ENCODE measurements around the gene PPP6C. TPM values are rescaled to one million over a fixed set of nuclear protein-coding genes. Genes with fewer than 3 reads are reported as not detected.

Gene PPP6C
- total RNA-seq, 1 experiment from 2014 or later, result 41.2 TPM

GRCh38 chr9:125141251-125141650, 48.4 kb downstream of the PPP6C start:
- DNase-seq, result no peak
- Mint-ChIP-seq H3K4me1 (ENCODE audit: low read depth, unreplicated experiment) (no peaks in the 10 kb centered on the region), H3K27ac (ENCODE audit: unreplicated experiment) (no peak overlapping the region), H3K9me3 (ENCODE audit: unreplicated experiment) (no peaks in the 10 kb centered on the region), H3K27me3 (ENCODE audit: insufficient read depth, unreplicated experiment) (no peaks in the 10 kb centered on the region), H3K4me3 (ENCODE audit: unreplicated experiment) (no peak overlapping the region), H3K36me3 (ENCODE audit: insufficient read depth, unreplicated experiment) (peaks cover 25% of the 10 kb centered on the region)
- ChIA-PET POLR2A (no interaction called here), CTCF (no interaction called here)
- H3K9me3 ChIP-seq, result no peaks in the 10 kb centered on the region
- no peaks in the 10 kb centered on the region for H3K27me3 ChIP-seq (replicated peaks; ENCODE audit: control insufficient read depth, insufficient read depth, low read length)
- intact Hi-C loops (cut with micrococcal nuclease; ENCODE audit: unreplicated experiment), result loop anchor here (5.0 kb wide), 1 partner anchor 279 kb away; the partner anchor contains the start of genes ARPC5L and RPL35
- H3K4me3 ChIP-seq (ENCODE audit: low read depth, low read length), result no peak overlapping the region
- H3K36me3 ChIP-seq (ENCODE audit: control insufficient read depth, insufficient read depth, low read length), result no peaks in the 10 kb centered on the region
- BruUV-seq (replicated peaks), result no TSS peak
- no peak for TF ChIP-seq CTCF (IDR thresholded peaks at IDR 0.05; ENCODE audit: insufficient read depth in 1 of 2, low read depth in 1 of 2, low read length in 1 of 2, severe bottlenecking in 1 of 2, unreplicated experiment in 1 of 2)
- no peaks in the 10 kb centered on the region for H3K4me1 ChIP-seq

- Mint-ChIP-seq H3K9me3 (ENCODE audit: unreplicated experiment) (no peaks in the 10 kb centered on the region), H3K4me1 (ENCODE audit: low read depth, unreplicated experiment) (no peaks in the 10 kb centered on the region), H3K27ac (ENCODE audit: unreplicated experiment) (no peak overlapping the region), H3K27me3 (ENCODE audit: insufficient read depth, unreplicated experiment) (no peaks in the 10 kb centered on the region), H3K36me3 (ENCODE audit: insufficient read depth, unreplicated experiment) (peaks cover 25% of the 10 kb centered on the region), H3K4me3 (ENCODE audit: unreplicated experiment) (no peak overlapping the region)
- no TSS peak for BruUV-seq (replicated peaks)
- no peak for DNase-seq
- no peaks in the 10 kb centered on the region for H3K4me1 ChIP-seq
- ChIA-PET POLR2A (no interaction called here), CTCF (no interaction called here)
- intact Hi-C loops (cut with micrococcal nuclease; ENCODE audit: unreplicated experiment), result loop anchor here (5.0 kb wide), 1 partner anchor 278 kb away; the partner anchor contains the start of genes ARPC5L and RPL35
- no peaks in the 10 kb centered on the region for H3K27me3 ChIP-seq (replicated peaks; ENCODE audit: control insufficient read depth, insufficient read depth, low read length)
- no peaks in the 10 kb centered on the region for H3K9me3 ChIP-seq
- TF ChIP-seq CTCF (IDR thresholded peaks at IDR 0.05; ENCODE audit: insufficient read depth in 1 of 2, low read depth in 1 of 2, low read length in 1 of 2, severe bottlenecking in 1 of 2, unreplicated experiment in 1 of 2), result no peak
- H3K4me3 ChIP-seq (ENCODE audit: low read depth, low read length), result no peak overlapping the region
- no peaks in the 10 kb centered on the region for H3K36me3 ChIP-seq (ENCODE audit: control insufficient read depth, insufficient read depth, low read length)
These were observed 49.0 kb downstream of the PPP6C start for GRCh38 chr9:125140576-125140975.

GRCh38 chr9:125137200-125137599, 52.4 kb downstream of the PPP6C start:
- H3K4me1 ChIP-seq, result no peaks in the 10 kb centered on the region
- H3K4me1 Mint-ChIP-seq (ENCODE audit: low read depth, unreplicated experiment), result no peaks in the 10 kb centered on the region
- no peaks in the 10 kb centered on the region for H3K9me3 Mint-ChIP-seq (ENCODE audit: unreplicated experiment)
- H3K36me3 Mint-ChIP-seq (ENCODE audit: insufficient read depth, unreplicated experiment), result peaks cover 7% of the 10 kb centered on the region
- no peak overlapping the region for H3K4me3 ChIP-seq (ENCODE audit: low read depth, low read length)
- no peak for TF ChIP-seq CTCF (IDR thresholded peaks at IDR 0.05; ENCODE audit: insufficient read depth in 1 of 2, low read depth in 1 of 2, low read length in 1 of 2, severe bottlenecking in 1 of 2, unreplicated experiment in 1 of 2)
- no peaks in the 10 kb centered on the region for H3K27me3 ChIP-seq (replicated peaks; ENCODE audit: control insufficient read depth, insufficient read depth, low read length)
- ChIA-PET POLR2A (no interaction called here), CTCF (no interaction called here)
- no peaks in the 10 kb centered on the region for H3K36me3 ChIP-seq (ENCODE audit: control insufficient read depth, insufficient read depth, low read length)
- H3K27ac Mint-ChIP-seq (ENCODE audit: unreplicated experiment), result no peak overlapping the region
- H3K4me3 Mint-ChIP-seq (ENCODE audit: unreplicated experiment), result no peak overlapping the region
- H3K27me3 Mint-ChIP-seq (ENCODE audit: insufficient read depth, unreplicated experiment), result no peaks in the 10 kb centered on the region
- intact Hi-C loops (cut with micrococcal nuclease; ENCODE audit: unreplicated experiment), result no loop called here
- no peaks in the 10 kb centered on the region for H3K9me3 ChIP-seq
- no TSS peak for BruUV-seq (replicated peaks)
- no peak for DNase-seq
